HepG2 (cell line): ENCODE data around the gene ZNF574. TPM values are rescaled to one million over a fixed set of nuclear protein-coding genes. Genes with fewer than 3 reads are reported as not detected.

Experiments
- HOXA7 ChIP-seq: sonication (generic); formaldehyde crosslinking; IDR thresholded peaks from 2 replicates; pipeline ENCODE4 v1.8.1; 2022; ENCODE audit warnings: mild to moderate bottlenecking, missing genetic modification reagents, moderate library complexity
- KDM5A ChIP-seq: fragments of 200-600 bp; sonication (generic); IDR thresholded peaks from 2 replicates; pipeline ENCODE4 v1.7.0; 2018; ENCODE audit warnings: antibody characterized with exemption, mild to moderate bottlenecking, low read length, borderline replicate concordance
- NONO ChIP-seq, 2 experiments: fragments of 450-650 bp in 1 of 2; sonication (generic) in 1 of 2; formaldehyde crosslinking in 1 of 2; IDR thresholded peaks in 1 of 2; conservative IDR thresholded peaks in 1 of 2; 2 replicates each; pipeline versions ENCODE4 v1.6.1 to v1.8.0; 2017 to 2022; ENCODE audit warnings: mild to moderate bottlenecking in 1 of 2, missing genetic modification reagents in 1 of 2, moderate library complexity in 1 of 2
- SALL1 ChIP-seq: sonication (generic); formaldehyde crosslinking; IDR thresholded peaks from 2 replicates; pipeline ENCODE4 v1.8.0; 2022; ENCODE audit warnings: mild to moderate bottlenecking, missing genetic modification reagents
- SOX13 ChIP-seq, 3 experiments: fragments of 450-650 bp in 1 of 3; sonication (generic) in 1 of 3; formaldehyde crosslinking in 1 of 3; IDR thresholded peaks in 2 of 3; conservative IDR thresholded peaks in 1 of 3; 2 replicates each; pipeline versions ENCODE4 v1.5.0 to v1.6.1; 2016 to 2020; ENCODE audit warnings: antibody characterized with exemption in 1 of 3, mild to moderate bottlenecking in 1 of 3, missing compliant biosample characterization in 1 of 3, missing genetic modification reagents in 1 of 3, moderate library complexity in 1 of 3
- TCF7L2 ChIP-seq: IDR thresholded peaks from 2 replicates; pipeline ENCODE4 v1.6.1; 2011; ENCODE audit warnings: mild to moderate bottlenecking, low read depth, low read length, moderate library complexity
- ZBTB20 ChIP-seq: sonication (generic); formaldehyde crosslinking; IDR thresholded peaks from 2 replicates; pipeline ENCODE4 v1.8.1; 2023; ENCODE audit warnings: missing genetic modification reagents, low read depth, mild to moderate bottlenecking, borderline replicate concordance
- ZNF124 ChIP-seq: sonication (generic); formaldehyde crosslinking; IDR thresholded peaks from 2 replicates; pipeline ENCODE4 v1.4.0; 2020; ENCODE audit warnings: missing genetic modification reagents
- ZNF282 ChIP-seq: fragments of 450-650 bp; IDR thresholded peaks from 2 replicates; pipeline ENCODE4 v1.6.1; 2018; ENCODE audit not compliant: partially characterized antibody
- ZNF326 ChIP-seq: sonication (generic); formaldehyde crosslinking; IDR thresholded peaks from 2 replicates; pipeline ENCODE4 v1.4.0; 2020; ENCODE audit warnings: missing genetic modification reagents, borderline replicate concordance
- ZNF850 ChIP-seq: sonication (generic); formaldehyde crosslinking; conservative IDR thresholded peaks from 2 replicates; pipeline ENCODE4 v1.9.0; 2021; ENCODE audit warnings: mild to moderate bottlenecking, missing genetic modification reagents
- polyA plus RNA-seq, 8 experiments: library from polyadenylated mRNA; depleted of rRNA in 3 of 8; stranded (reverse) in 7 of 8; unstranded in 1 of 8; fragments of >200 nt; fragmentation: Illumina TruSeq in 4 of 8; extraction: Trizol in 4 of 8; gene quantifications; 2 replicates each; pipeline versions ENCODE4 v1.2.1 to v1.2.3, GENCODE V29; 2011 to 2016; ENCODE audit warnings: low read depth in 4 of 8, missing spikeins in 1 of 8, mixed read lengths in 1 of 8; ENCODE audit not compliant: insufficient read depth in 1 of 8
- total RNA-seq, 5 experiments: library from RNA; depleted of rRNA; stranded (reverse); fragments of >200 nt; fragmentation: Illumina TruSeq; extraction: Trizol; gene quantifications; 2 replicates each; pipeline ENCODE4 v1.2.3, GENCODE V29; 2016; ENCODE audit warnings: low read depth in 1 of 5
- TF ChIP-seq, protein P1 (sequence below): sonication (generic); formaldehyde crosslinking; IDR thresholded peaks from 2 replicates; pipeline ENCODE4 v1.4.0; 2020; ENCODE audit warnings: mild to moderate bottlenecking, missing genetic modification reagents
- TF ChIP-seq, protein P2 (sequence below): IDR thresholded peaks from 2 replicates; pipeline ENCODE4 v1.6.1; 2016; ENCODE audit warnings: control low read depth
- TF ChIP-seq, protein P3 (sequence below): sonication (generic); formaldehyde crosslinking; IDR thresholded peaks from 2 replicates; pipeline ENCODE4 v1.8.0; 2022; ENCODE audit warnings: low read depth, missing genetic modification reagents
- TF ChIP-seq, protein P4 (sequence below): sonication (generic); formaldehyde crosslinking; IDR thresholded peaks from 2 replicates; pipeline ENCODE4 v1.4.0; 2020; ENCODE audit warnings: low read depth, mild to moderate bottlenecking, missing genetic modification reagents
- TF ChIP-seq, protein P5 (sequence below): sonication (generic); formaldehyde crosslinking; IDR thresholded peaks from 2 replicates; pipeline ENCODE4 v1.8.1; 2022; ENCODE audit warnings: mild to moderate bottlenecking, missing genetic modification reagents
- TF ChIP-seq, protein P6 (sequence below): IDR thresholded peaks from 2 replicates; pipeline ENCODE4 v1.6.1; 2016
- TF ChIP-seq, protein P7 (sequence below): sonication (generic); formaldehyde crosslinking; IDR thresholded peaks from 2 replicates; pipeline ENCODE4 v1.5.0; 2020; ENCODE audit warnings: missing genetic modification reagents

ZNF574 gene
- total and polyA plus RNA-seq, 2 of the 13 experiments (the other 11 are each of a cell fraction or from before 2014, with no cell fraction given), result 7.7 to 7.9 TPM

DNA sequence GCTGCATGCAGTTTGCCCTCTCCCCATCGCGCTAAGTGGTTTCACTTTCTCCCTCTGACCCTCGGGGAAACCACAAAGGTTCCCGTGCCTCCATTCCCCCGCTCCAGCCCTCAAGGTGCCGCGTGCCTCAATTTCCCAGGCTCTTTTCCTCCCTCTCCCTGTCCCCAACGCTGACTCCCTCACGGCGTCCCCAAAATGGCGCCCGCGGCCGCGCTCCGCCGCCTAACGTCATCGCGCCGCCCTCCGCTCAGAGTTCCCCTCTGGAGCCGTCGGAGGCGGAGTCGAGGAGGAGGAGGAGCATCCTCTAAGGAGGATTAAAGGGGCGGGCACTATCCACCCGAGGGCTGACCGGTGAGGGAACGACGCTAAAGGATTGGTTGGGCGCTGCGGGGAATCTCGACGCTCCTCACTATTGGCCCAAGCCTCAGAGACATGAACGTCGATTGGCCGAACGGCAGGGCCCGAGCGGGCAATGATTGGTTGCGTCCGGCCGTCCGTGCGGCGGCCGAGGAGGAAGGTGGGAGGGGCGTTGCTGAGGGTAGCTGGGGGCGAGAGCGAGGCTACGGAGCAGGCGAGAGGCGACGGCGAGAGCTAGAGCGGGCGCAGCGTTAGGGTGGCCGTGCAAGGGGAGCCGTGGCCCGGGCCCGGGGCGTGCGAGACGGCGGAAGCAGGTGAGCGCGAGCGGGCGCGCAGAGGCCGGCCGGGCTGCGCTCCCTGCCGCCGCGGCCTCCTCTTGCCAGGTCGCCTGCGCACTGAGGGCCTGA, at the start of gene ZNF574 (continued):
- TF ChIP-seq SOX13 (IDR thresholded peaks at IDR 0.05) (no peak), SOX13 (CRISPR knock-in tag; conservative IDR thresholded peaks at IDR 0.05 in 1 of 2, IDR thresholded peaks at IDR 0.05 in 1 of 2) (peak in 1 of 2 experiments; percentile 15; a peak in 1 of 4 replicates), KDM5A (0 out of 2 replicates have a peak, but pooled peaks have one; percentile 17), ZNF326 (CRISPR knock-in tag) (no peak), ZNF850 (CRISPR knock-in tag) (no peak), HOXA7 (CRISPR knock-in tag) (no peak), ZNF282 (no peak), SALL1 (peak; percentile 36), ZBTB20 (CRISPR knock-in tag) (0 out of 2 replicates have a peak, but pooled peaks have one; percentile 44), ZNF124 (CRISPR knock-in tag) (no peak), NONO (IDR thresholded peaks at IDR 0.05) (no peak), NONO (CRISPR knock-in tag; conservative IDR thresholded peaks at IDR 0.05) (peak; percentile 69), TCF7L2 (no peak)
- TF ChIP-seq, protein P1, sequence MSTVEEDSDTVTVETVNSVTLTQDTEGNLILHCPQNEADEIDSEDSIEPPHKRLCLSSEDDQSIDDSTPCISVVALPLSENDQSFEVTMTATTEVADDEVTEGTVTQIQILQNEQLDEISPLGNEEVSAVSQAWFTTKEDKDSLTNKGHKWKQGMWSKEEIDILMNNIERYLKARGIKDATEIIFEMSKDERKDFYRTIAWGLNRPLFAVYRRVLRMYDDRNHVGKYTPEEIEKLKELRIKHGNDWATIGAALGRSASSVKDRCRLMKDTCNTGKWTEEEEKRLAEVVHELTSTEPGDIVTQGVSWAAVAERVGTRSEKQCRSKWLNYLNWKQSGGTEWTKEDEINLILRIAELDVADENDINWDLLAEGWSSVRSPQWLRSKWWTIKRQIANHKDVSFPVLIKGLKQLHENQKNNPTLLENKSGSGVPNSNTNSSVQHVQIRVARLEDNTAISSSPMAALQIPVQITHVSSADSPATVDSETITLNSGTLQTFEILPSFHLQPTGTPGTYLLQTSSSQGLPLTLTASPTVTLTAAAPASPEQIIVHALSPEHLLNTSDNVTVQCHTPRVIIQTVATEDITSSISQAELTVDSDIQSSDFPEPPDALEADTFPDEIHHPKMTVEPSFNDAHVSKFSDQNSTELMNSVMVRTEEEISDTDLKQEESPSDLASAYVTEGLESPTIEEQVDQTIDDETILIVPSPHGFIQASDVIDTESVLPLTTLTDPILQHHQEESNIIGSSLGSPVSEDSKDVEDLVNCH (CRISPR knock-in tag), result no peak
- TF ChIP-seq, protein P2, sequence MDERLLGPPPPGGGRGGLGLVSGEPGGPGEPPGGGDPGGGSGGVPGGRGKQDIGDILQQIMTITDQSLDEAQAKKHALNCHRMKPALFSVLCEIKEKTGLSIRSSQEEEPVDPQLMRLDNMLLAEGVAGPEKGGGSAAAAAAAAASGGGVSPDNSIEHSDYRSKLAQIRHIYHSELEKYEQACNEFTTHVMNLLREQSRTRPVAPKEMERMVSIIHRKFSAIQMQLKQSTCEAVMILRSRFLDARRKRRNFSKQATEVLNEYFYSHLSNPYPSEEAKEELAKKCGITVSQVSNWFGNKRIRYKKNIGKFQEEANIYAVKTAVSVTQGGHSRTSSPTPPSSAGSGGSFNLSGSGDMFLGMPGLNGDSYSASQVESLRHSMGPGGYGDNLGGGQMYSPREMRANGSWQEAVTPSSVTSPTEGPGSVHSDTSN (CRISPR knock-in tag), result no peak
- TF ChIP-seq, protein P3, sequence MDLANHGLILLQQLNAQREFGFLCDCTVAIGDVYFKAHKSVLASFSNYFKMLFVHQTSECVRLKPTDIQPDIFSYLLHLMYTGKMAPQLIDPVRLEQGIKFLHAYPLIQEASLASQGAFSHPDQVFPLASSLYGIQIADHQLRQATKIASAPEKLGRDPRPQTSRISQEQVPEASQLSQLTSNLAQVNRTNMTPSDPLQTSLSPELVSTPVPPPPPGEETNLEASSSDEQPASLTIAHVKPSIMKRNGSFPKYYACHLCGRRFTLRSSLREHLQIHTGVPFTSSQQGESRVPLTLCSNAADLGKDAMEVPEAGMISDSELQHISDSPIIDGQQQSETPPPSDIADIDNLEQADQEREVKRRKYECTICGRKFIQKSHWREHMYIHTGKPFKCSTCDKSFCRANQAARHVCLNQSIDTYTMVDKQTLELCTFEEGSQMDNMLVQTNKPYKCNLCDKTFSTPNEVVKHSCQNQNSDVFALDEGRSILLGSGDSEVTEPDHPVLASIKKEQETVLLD (CRISPR knock-in tag), result no peak
- TF ChIP-seq, protein P4, sequence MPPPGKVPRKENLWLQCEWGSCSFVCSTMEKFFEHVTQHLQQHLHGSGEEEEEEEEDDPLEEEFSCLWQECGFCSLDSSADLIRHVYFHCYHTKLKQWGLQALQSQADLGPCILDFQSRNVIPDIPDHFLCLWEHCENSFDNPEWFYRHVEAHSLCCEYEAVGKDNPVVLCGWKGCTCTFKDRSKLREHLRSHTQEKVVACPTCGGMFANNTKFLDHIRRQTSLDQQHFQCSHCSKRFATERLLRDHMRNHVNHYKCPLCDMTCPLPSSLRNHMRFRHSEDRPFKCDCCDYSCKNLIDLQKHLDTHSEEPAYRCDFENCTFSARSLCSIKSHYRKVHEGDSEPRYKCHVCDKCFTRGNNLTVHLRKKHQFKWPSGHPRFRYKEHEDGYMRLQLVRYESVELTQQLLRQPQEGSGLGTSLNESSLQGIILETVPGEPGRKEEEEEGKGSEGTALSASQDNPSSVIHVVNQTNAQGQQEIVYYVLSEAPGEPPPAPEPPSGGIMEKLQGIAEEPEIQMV, result peak; percentile 22; the same call in 1 of the 2 replicates
- TF ChIP-seq, protein P5, sequence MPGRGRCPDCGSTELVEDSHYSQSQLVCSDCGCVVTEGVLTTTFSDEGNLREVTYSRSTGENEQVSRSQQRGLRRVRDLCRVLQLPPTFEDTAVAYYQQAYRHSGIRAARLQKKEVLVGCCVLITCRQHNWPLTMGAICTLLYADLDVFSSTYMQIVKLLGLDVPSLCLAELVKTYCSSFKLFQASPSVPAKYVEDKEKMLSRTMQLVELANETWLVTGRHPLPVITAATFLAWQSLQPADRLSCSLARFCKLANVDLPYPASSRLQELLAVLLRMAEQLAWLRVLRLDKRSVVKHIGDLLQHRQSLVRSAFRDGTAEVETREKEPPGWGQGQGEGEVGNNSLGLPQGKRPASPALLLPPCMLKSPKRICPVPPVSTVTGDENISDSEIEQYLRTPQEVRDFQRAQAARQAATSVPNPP (CRISPR knock-in tag), result no peak
- TF ChIP-seq, protein P6, sequence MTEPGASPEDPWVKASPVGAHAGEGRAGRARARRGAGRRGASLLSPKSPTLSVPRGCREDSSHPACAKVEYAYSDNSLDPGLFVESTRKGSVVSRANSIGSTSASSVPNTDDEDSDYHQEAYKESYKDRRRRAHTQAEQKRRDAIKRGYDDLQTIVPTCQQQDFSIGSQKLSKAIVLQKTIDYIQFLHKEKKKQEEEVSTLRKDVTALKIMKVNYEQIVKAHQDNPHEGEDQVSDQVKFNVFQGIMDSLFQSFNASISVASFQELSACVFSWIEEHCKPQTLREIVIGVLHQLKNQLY (CRISPR knock-in tag), result no peak
- TF ChIP-seq, protein P7, sequence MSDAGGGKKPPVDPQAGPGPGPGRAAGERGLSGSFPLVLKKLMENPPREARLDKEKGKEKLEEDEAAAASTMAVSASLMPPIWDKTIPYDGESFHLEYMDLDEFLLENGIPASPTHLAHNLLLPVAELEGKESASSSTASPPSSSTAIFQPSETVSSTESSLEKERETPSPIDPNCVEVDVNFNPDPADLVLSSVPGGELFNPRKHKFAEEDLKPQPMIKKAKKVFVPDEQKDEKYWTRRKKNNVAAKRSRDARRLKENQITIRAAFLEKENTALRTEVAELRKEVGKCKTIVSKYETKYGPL (CRISPR knock-in tag), result no peak
